ENCODE data around the gene MZT1.

Gene MZT1

GRCh38 chr13:72678312-72678711 is 49.1 kb downstream of the MZT1 start:
- Histone ChIP-seq H3K27ac (ENCODE audit: low read length) (no peak overlapping the region), H3K9ac (ENCODE audit: low read depth, low read length) (no peak overlapping the region), H3K4me1 (ENCODE audit: insufficient read depth, low read length) (no peaks in the 10 kb centered on the region)

GRCh38 chr13:72677431-72677830 is 50.0 kb downstream of the MZT1 start:
- no peaks in the 10 kb centered on the region for H3K4me1 ChIP-seq (ENCODE audit: insufficient read depth, low read length)
- H3K27me3 ChIP-seq (ENCODE audit: insufficient read depth, low read length), result no peaks in the 10 kb centered on the region
- H3K4me3 ChIP-seq (ENCODE audit: low read length), result no peak overlapping the region
- H3K36me3 ChIP-seq (ENCODE audit: insufficient read depth, low read depth, low read length), result no peaks in the 10 kb centered on the region
- H3K9me3 ChIP-seq (ENCODE audit: insufficient read depth, low read depth, low read length), result no peaks in the 10 kb centered on the region
- H3K27ac ChIP-seq (ENCODE audit: low read length), result no peak overlapping the region
- H3K9ac ChIP-seq (ENCODE audit: low read depth, low read length), result no peak overlapping the region

More at GRCh38 chr13:72678312-72678711, 49.1 kb downstream of the MZT1 start:
- Histone ChIP-seq H3K27me3 (ENCODE audit: insufficient read depth, low read length) (no peaks in the 10 kb centered on the region), H3K36me3 (ENCODE audit: insufficient read depth, low read depth, low read length) (no peaks in the 10 kb centered on the region), H3K4me3 (ENCODE audit: low read length) (no peak overlapping the region), H3K9me3 (ENCODE audit: insufficient read depth, low read depth, low read length) (no peaks in the 10 kb centered on the region)

GRCh38 chr13:72666391-72666790 is 61.0 kb downstream of the MZT1 start:
- Histone ChIP-seq H3K4me1 (ENCODE audit: insufficient read depth, low read length) (peaks cover 6% of the 10 kb centered on the region; the same call in 1 of the 2 replicates), H3K4me3 (ENCODE audit: low read length) (no peak overlapping the region), H3K27me3 (ENCODE audit: insufficient read depth, low read length) (no peaks in the 10 kb centered on the region), H3K9ac (ENCODE audit: low read depth, low read length) (no peak overlapping the region), H3K9me3 (ENCODE audit: insufficient read depth, low read depth, low read length) (no peaks in the 10 kb centered on the region), H3K27ac (ENCODE audit: low read length) (no peak overlapping the region), H3K36me3 (ENCODE audit: insufficient read depth, low read depth, low read length) (no peaks in the 10 kb centered on the region)

- no peaks in the 10 kb centered on the region for H3K36me3 ChIP-seq (ENCODE audit: insufficient read depth, low read depth, low read length)
- no peak overlapping the region for H3K27ac ChIP-seq (ENCODE audit: low read length)
- H3K9ac ChIP-seq (ENCODE audit: low read depth, low read length), result no peak overlapping the region
- H3K4me1 ChIP-seq (ENCODE audit: insufficient read depth, low read length), result no peaks in the 10 kb centered on the region; the same call in 1 of the 2 replicates
- no peaks in the 10 kb centered on the region for H3K9me3 ChIP-seq (ENCODE audit: insufficient read depth, low read depth, low read length)
- no peak overlapping the region for H3K4me3 ChIP-seq (ENCODE audit: low read length)
- H3K27me3 ChIP-seq (ENCODE audit: insufficient read depth, low read length), result no peaks in the 10 kb centered on the region
Observed at GRCh38 chr13:72662548-72662947, 64.9 kb downstream of the MZT1 start.

All from iPS-20b (cell line).